Cardiac muscle cell (in vitro differentiated cells and primary cell): ENCODE data around the gene ASMT. TPM values are rescaled to one million over a fixed set of nuclear protein-coding genes. Genes with fewer than 3 reads are reported as not detected.

Experiments
- DNase-seq, 2 donors: peaks; one replicate each; pipeline versions ENCODE4 v3.0.0 to v3.0.0-alpha.2; 2010 to 2017; ENCODE audit warnings: low read depth in 1 of 2, low spot score in 1 of 2
- H3K27ac ChIP-seq: fragments of 200-600 bp; sonication (generic); 2 replicates; pipeline ENCODE4 v1.5.1; 2016
- H3K27me3 ChIP-seq: fragments of 200-600 bp; sonication (generic); 2 replicates; pipeline ENCODE4 v1.6.0; 2016; ENCODE audit warnings: control low read depth
- H3K36me3 ChIP-seq: fragments of 200-600 bp; sonication (generic); 2 replicates; pipeline ENCODE4 v1.5.1; 2016; ENCODE audit warnings: control low read depth
- H3K4me1 ChIP-seq: fragments of 200-600 bp; sonication (generic); 2 replicates; pipeline ENCODE4 v1.8.1; 2017; ENCODE audit warnings: low read depth, mild to moderate bottlenecking, mixed run types
- H3K4me3 ChIP-seq: fragments of 200-600 bp; sonication (generic); 2 replicates; pipeline ENCODE4 v1.5.1; 2016; ENCODE audit warnings: mild to moderate bottlenecking
- H3K9me3 ChIP-seq: fragments of 200-600 bp; sonication (generic); 2 replicates; pipeline ENCODE4 v1.5.1; 2017; ENCODE audit warnings: low read depth, mild to moderate bottlenecking, control low read depth
- CTCF ChIP-seq: IDR thresholded peaks from 2 replicates; pipeline ENCODE4 v1.5.1; 2012; ENCODE audit warnings: low read depth, mild to moderate bottlenecking, low read length
- polyA plus RNA-seq: library from polyadenylated mRNA; unstranded; fragments of >200 nt; fragmentation: Nextera tagmentation; extraction: Ambion mirVana; gene quantifications from 2 replicates; pipeline ENCODE4 v1.2.1, GENCODE V29; 2016
- total RNA-seq: library from RNA; depleted of rRNA; stranded (reverse); fragments of >200 nt; gene quantifications from 2 replicates; pipeline ENCODE4 v1.2.3, GENCODE V29; 2016

Gene ASMT
- total and polyA plus RNA-seq, 2 experiments from 2014 or later = not detected

GRCh38 chrX:1591863-1592469 lies 22.9 kb upstream of the ASMT start:
- no peak for TF ChIP-seq CTCF
- H3K4me3 ChIP-seq = peak overlapping the region; percentile 75
- H3K4me1 ChIP-seq = peaks cover 7% of the 10 kb centered on the region
- H3K9me3 ChIP-seq = no peaks in the 10 kb centered on the region
- H3K36me3 ChIP-seq = peaks cover 23% of the 10 kb centered on the region
- peak; percentile 10 to 41 for DNase-seq
- H3K27me3 ChIP-seq = no peaks in the 10 kb centered on the region
- H3K27ac ChIP-seq = peak overlapping the region; percentile 92

- peak overlapping the region; percentile 92 for H3K27ac ChIP-seq
- no peak for TF ChIP-seq CTCF
- H3K4me3 ChIP-seq = peak overlapping the region; percentile 75
- DNase-seq = peak; percentile 34 to 36
- no peaks in the 10 kb centered on the region for H3K27me3 ChIP-seq
- peaks cover 7% of the 10 kb centered on the region for H3K4me1 ChIP-seq
- no peaks in the 10 kb centered on the region for H3K9me3 ChIP-seq
- H3K36me3 ChIP-seq = peaks cover 23% of the 10 kb centered on the region
Measured at GRCh38 chrX:1592470-1593142, 22.3 kb upstream of the ASMT start.

- Histone ChIP-seq H3K4me3 (peak overlapping the region; percentile 75), H3K36me3 (peaks cover 23% of the 10 kb centered on the region), H3K9me3 (no peaks in the 10 kb centered on the region), H3K4me1 (peaks cover 7% of the 10 kb centered on the region), H3K27ac (peak overlapping the region; percentile 92), H3K27me3 (no peaks in the 10 kb centered on the region)
- no peak for TF ChIP-seq CTCF
- DNase-seq = no peak
Measured at GRCh38 chrX:1593286-1594271, 21.3 kb upstream of the ASMT start.

GRCh38 chrX:1595711-1596060 lies 19.2 kb upstream of the ASMT start:
- Histone ChIP-seq H3K27ac (no peak overlapping the region), H3K36me3 (peaks cover 23% of the 10 kb centered on the region), H3K4me1 (peaks cover 7% of the 10 kb centered on the region), H3K27me3 (no peaks in the 10 kb centered on the region), H3K9me3 (no peaks in the 10 kb centered on the region), H3K4me3 (no peak overlapping the region)
- TF ChIP-seq CTCF = no peak
- no peak for DNase-seq

- no peak overlapping the region for H3K27ac ChIP-seq
- H3K27me3 ChIP-seq = no peaks in the 10 kb centered on the region
- DNase-seq = no peak
- H3K4me1 ChIP-seq = peaks cover 7% of the 10 kb centered on the region
- H3K36me3 ChIP-seq = peaks cover 32% of the 10 kb centered on the region
- H3K4me3 ChIP-seq = no peak overlapping the region
- H3K9me3 ChIP-seq = no peaks in the 10 kb centered on the region
- TF ChIP-seq CTCF = no peak
Measured at GRCh38 chrX:1596676-1597344, 18.0 kb upstream of the ASMT start.
